Endodermal cell (in vitro differentiated cells): ENCODE data around the gene CACNA2D1. TPM values are rescaled to one million over a fixed set of nuclear protein-coding genes. Genes with fewer than 3 reads are reported as not detected.

Experiments
- DNase-seq: peaks from one replicate; pipeline ENCODE4 v3.0.0-alpha.2; 2017
- H3K27ac ChIP-seq: 2 replicates; pipeline ENCODE4 v1.5.1; 2013; ENCODE audit warnings: mild to moderate bottlenecking, low read depth, low read length, moderate library complexity
- H3K27me3 ChIP-seq: 2 replicates; pipeline ENCODE4 v1.6.1; 2013; ENCODE audit warnings: mild to moderate bottlenecking, low read length, moderate library complexity; ENCODE audit not compliant: insufficient read depth, control insufficient read depth, poor library complexity, severe bottlenecking
- H3K36me3 ChIP-seq: 2 replicates; pipeline ENCODE4 v1.7.0; 2013; ENCODE audit warnings: mild to moderate bottlenecking, low read length, moderate library complexity; ENCODE audit not compliant: control insufficient read depth, insufficient read depth
- H3K4me1 ChIP-seq: one replicate; pipeline ENCODE4 v1.7.0; 2013; ENCODE audit warnings: low read length; ENCODE audit not compliant: control insufficient read depth, insufficient read depth
- H3K4me3 ChIP-seq: 2 replicates; pipeline ENCODE4 v1.5.1; 2013; ENCODE audit warnings: mild to moderate bottlenecking, low read length, moderate library complexity
- H3K9ac ChIP-seq: 2 replicates; pipeline ENCODE4 v1.6.1; 2013; ENCODE audit warnings: mild to moderate bottlenecking, low read length, moderate library complexity; ENCODE audit not compliant: poor library complexity, severe bottlenecking; ENCODE audit errors: extremely low read depth
- H3K9me3 ChIP-seq: 2 replicates; pipeline ENCODE4 v1.6.1; 2013; ENCODE audit warnings: mild to moderate bottlenecking, low read length, moderate library complexity; ENCODE audit not compliant: control insufficient read depth
- H3K27ac Mint-ChIP-seq: 2 replicates; pipeline ENCODE4 v1.8.0; 2020; ENCODE audit warnings: mixed read lengths
- H3K27me3 Mint-ChIP-seq: 2 replicates; pipeline ENCODE4 v1.8.0; 2021; ENCODE audit warnings: mild to moderate bottlenecking, mixed read lengths; ENCODE audit not compliant: insufficient read depth
- H3K36me3 Mint-ChIP-seq: 2 replicates; pipeline ENCODE4 v1.8.0; 2020; ENCODE audit warnings: low read depth, mixed read lengths
- H3K4me1 Mint-ChIP-seq: 2 replicates; pipeline ENCODE4 v1.8.0; 2020; ENCODE audit warnings: mixed read lengths
- H3K4me3 Mint-ChIP-seq: 2 replicates; pipeline ENCODE4 v1.8.0; 2020; ENCODE audit warnings: mild to moderate bottlenecking, moderate library complexity, mixed read lengths
- H3K9me3 Mint-ChIP-seq: 2 replicates; pipeline ENCODE4 v1.8.0; 2020; ENCODE audit warnings: mild to moderate bottlenecking, mixed read lengths
- WGBS, 2 experiments: methylation state at CpG; one replicate each; pipeline versions ENCODE4 v1.1.5 to v1.1.7; 2013; ENCODE audit warnings: missing lambda C conversion rate in 2 of 2, mixed read lengths in 1 of 2; ENCODE audit not compliant: insufficient coverage in 1 of 2, insufficient read length in 1 of 2; 5-methylcytosine and 5-hydroxymethylcytosine counted together
- total RNA-seq, 2 donors: library from RNA; stranded (reverse); fragmentation: NEBNext Ultra II Directional in 1 of 2; extraction: Animal tissue kit (Norgen Biotek cat#: 25700) in 1 of 2; gene quantifications; 2 replicates in 1 of 2; 3 replicates in 1 of 2; pipeline ENCODE4 v1.2.1, GENCODE V29; 2021
- TF ChIP-seq, protein P1 (sequence below): fragments of 200-600 bp; sonication (generic); conservative IDR thresholded peaks from 2 replicates; pipeline ENCODE4 v1.5.0; 2021; ENCODE audit warnings: antibody characterized with exemption, mild to moderate bottlenecking

The CACNA2D1 gene
- total RNA-seq, 2 donors from 2014 or later = 16.9 to 26.8 TPM

DNA sequence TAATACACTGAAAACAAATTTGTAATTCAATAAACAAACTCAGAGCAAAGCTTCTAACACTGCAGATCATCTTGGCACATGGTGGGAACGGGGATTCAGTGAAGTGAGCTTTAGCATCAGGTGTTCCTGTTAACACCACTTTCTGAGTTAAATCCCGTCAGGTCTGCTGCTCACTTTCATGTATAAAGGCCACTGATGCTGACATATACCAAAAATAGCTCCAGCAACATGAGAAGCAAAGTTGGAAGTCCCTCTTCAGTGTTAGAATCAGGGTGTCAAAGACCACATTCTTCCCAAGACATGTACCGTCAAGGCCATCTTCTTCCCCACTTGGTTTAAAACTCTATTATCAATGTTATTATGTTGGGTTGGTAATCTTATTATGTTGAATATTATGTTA is 11.7 kb upstream of the CACNA2D1 start:
- Histone ChIP-seq H3K27ac (no peak overlapping the region), H3K27me3 (no peaks in the 10 kb centered on the region), H3K36me3 (no peaks in the 10 kb centered on the region), H3K4me1 (no peaks in the 10 kb centered on the region), H3K4me3 (no peak overlapping the region), H3K9ac (no peak overlapping the region), H3K9me3 (no peaks in the 10 kb centered on the region)
- no peak for DNase-seq
- H3K27ac Mint-ChIP-seq = no peak overlapping the region
- 93 to 96% methylated on average over 2 of the region's 3 CpGs for WGBS, 2 experiments
- H3K36me3 Mint-ChIP-seq = no peaks in the 10 kb centered on the region
- TF ChIP-seq, protein P1, sequence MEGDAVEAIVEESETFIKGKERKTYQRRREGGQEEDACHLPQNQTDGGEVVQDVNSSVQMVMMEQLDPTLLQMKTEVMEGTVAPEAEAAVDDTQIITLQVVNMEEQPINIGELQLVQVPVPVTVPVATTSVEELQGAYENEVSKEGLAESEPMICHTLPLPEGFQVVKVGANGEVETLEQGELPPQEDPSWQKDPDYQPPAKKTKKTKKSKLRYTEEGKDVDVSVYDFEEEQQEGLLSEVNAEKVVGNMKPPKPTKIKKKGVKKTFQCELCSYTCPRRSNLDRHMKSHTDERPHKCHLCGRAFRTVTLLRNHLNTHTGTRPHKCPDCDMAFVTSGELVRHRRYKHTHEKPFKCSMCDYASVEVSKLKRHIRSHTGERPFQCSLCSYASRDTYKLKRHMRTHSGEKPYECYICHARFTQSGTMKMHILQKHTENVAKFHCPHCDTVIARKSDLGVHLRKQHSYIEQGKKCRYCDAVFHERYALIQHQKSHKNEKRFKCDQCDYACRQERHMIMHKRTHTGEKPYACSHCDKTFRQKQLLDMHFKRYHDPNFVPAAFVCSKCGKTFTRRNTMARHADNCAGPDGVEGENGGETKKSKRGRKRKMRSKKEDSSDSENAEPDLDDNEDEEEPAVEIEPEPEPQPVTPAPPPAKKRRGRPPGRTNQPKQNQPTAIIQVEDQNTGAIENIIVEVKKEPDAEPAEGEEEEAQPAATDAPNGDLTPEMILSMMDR = no peak
- peaks cover 1% of the 10 kb centered on the region for H3K4me1 Mint-ChIP-seq
- H3K4me3 Mint-ChIP-seq = no peak overlapping the region
- peaks cover 2% of the 10 kb centered on the region for H3K9me3 Mint-ChIP-seq
- no peaks in the 10 kb centered on the region for H3K27me3 Mint-ChIP-seq

DNA sequence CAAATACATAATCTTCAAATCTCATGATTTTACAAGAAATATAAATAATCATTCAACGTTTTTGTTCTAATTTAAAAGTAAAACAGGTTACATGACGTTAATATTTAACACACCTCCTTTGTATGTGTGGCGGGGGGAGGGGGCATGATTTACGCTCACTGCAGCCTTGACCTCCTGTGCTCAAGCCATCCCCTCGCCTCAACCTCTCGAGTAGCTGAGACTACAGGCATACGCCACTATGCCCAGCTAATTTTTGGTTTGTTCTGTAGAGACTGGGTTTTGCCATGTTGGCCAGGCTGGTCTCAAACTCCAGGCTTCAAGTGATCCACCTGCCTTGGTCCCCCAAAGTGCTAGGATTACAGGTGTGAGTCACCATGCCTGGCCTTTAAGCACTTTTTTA is 7.2 kb upstream of the CACNA2D1 start:
- Histone ChIP-seq H3K9me3 (no peaks in the 10 kb centered on the region), H3K4me1 (no peaks in the 10 kb centered on the region), H3K4me3 (no peak overlapping the region), H3K27me3 (no peaks in the 10 kb centered on the region), H3K36me3 (no peaks in the 10 kb centered on the region), H3K27ac (no peak overlapping the region), H3K9ac (no peak overlapping the region)
- no peaks in the 10 kb centered on the region for H3K9me3 Mint-ChIP-seq
- no peaks in the 10 kb centered on the region for H3K36me3 Mint-ChIP-seq
- H3K27ac Mint-ChIP-seq = no peak overlapping the region
- no peak overlapping the region for H3K4me3 Mint-ChIP-seq
- no peak for DNase-seq
- WGBS, 2 experiments = 84 to 85% methylated on average over 5 to 7 of the region's 7 CpGs
- peaks cover 6% of the 10 kb centered on the region for H3K27me3 Mint-ChIP-seq
- peaks cover 1% of the 10 kb centered on the region for H3K4me1 Mint-ChIP-seq
- TF ChIP-seq, protein P1 = no peak

DNA sequence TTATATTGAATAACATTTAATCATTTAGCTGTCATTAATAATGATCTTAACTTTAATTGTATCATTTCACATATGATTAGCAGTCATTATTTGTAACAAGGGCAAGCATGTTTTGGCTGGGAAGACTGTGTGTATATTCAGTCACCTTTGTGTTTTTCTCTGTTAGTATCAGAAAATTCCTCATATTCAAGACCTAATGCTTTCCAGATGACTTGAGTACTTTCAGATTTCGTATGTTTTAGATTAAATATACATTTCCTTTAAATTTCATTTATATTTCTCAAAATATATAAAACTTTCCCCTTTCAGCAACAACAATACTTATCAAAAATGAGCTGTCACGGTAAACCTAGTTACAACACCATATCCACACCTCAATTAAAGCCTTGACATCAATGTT is 6.3 kb upstream of the CACNA2D1 start:
- Mint-ChIP-seq H3K36me3 (no peaks in the 10 kb centered on the region), H3K27me3 (peaks cover 14% of the 10 kb centered on the region), H3K4me1 (peaks cover 8% of the 10 kb centered on the region), H3K27ac (no peak overlapping the region), H3K4me3 (no peak overlapping the region), H3K9me3 (no peaks in the 10 kb centered on the region)
- Histone ChIP-seq H3K36me3 (no peaks in the 10 kb centered on the region), H3K27ac (no peak overlapping the region), H3K27me3 (no peaks in the 10 kb centered on the region), H3K4me1 (no peaks in the 10 kb centered on the region), H3K9ac (no peak overlapping the region), H3K9me3 (no peaks in the 10 kb centered on the region), H3K4me3 (no peak overlapping the region)
- DNase-seq = no peak
- WGBS, 2 experiments = 97 to 100% methylated on average over 1 to 2 of the region's 2 CpGs
- TF ChIP-seq, protein P1 = no peak
